Bronchial epithelial cell (primary cell): ENCODE measurements around the gene RADX. TPM values are rescaled to one million over a fixed set of nuclear protein-coding genes. Genes with fewer than 3 reads are reported as not detected.

ENCODE experiments used
- DNase-seq: peaks from one replicate; pipeline ENCODE4 v3.0.0-alpha.2; 2010; ENCODE audit warnings: low read depth
- FAIRE-seq: peaks from 2 replicates; lab custom pipeline; 2011; peaks lifted over from hg19 to GRCh38; lab: Jason Lieb, UNC
- H3K27me3 ChIP-seq: 2 replicates; pipeline ENCODE4 v1.5.1; 2011; ENCODE audit warnings: low read length; ENCODE audit not compliant: control insufficient read depth, insufficient read depth
- H3K36me3 ChIP-seq: 2 replicates; pipeline ENCODE4 v1.5.1; 2011; ENCODE audit warnings: low read length; ENCODE audit not compliant: control insufficient read depth, insufficient read depth
- H3K4me3 ChIP-seq: 2 replicates; pipeline ENCODE4 v1.5.1; 2011; ENCODE audit warnings: mild to moderate bottlenecking, low read depth, low read length, control low read depth
- CTCF ChIP-seq: IDR thresholded peaks from 2 replicates; pipeline ENCODE4 v1.5.1; 2011; ENCODE audit warnings: mild to moderate bottlenecking, moderate library complexity, low read length, control low read depth, inconsistent platforms; ENCODE audit not compliant: insufficient read depth, severe bottlenecking
- total RNA-seq: library from RNA; depleted of rRNA; stranded (reverse); fragments of >200 nt; gene quantifications from 2 replicates; pipeline ENCODE4 v1.2.1, GENCODE V29; 2014

RADX gene
- total RNA-seq, 1 donor from 2014 or later = 2.4 TPM

DNA sequence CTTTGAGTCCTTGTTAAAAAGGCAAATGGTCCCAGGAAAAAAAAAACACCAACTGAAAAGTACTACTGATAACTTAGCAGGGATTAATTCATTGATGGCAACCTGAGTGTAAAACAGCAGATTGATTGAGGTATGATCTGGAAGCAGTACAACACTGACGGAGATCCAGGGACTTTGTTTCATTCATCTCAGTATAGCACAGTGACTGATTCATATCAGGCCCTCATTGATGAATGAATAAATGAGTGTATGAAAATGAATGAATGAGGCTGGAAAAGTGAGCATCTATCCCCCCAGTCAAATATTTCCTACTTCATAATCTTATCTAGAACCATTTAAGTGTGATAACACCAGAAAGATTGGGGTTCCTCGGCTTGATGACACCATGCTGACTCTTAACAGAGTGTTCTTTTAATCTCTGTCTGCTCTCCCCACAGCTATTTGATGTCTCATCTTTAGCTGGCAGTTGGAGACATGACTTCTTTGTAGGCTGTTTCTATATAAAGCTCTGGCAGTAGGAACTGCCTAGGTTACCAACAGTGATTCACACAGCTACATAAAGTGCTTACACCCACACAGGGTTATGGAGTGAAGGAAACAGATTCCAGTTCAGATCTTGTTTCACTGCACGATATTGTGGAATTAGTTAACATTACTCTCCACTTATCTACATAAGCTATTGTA, 96.1 kb downstream of the RADX start:
- no peak overlapping the region for H3K4me3 ChIP-seq
- peak; percentile 60 for FAIRE-seq

GRCh38 chrX:106710771-106711170, 99.0 kb downstream of the RADX start:
- no peak overlapping the region for H3K4me3 ChIP-seq
- DNase-seq (no peak), FAIRE-seq (no peak)
- no peaks in the 10 kb centered on the region for H3K27me3 ChIP-seq
- no peak for TF ChIP-seq CTCF
- no peaks in the 10 kb centered on the region for H3K36me3 ChIP-seq

More for the DNA sequence above, 96.1 kb downstream of the RADX start:
- no peaks in the 10 kb centered on the region for H3K36me3 ChIP-seq
- TF ChIP-seq CTCF = no peak
- H3K27me3 ChIP-seq = no peaks in the 10 kb centered on the region
- peak; percentile 95 for DNase-seq

DNA sequence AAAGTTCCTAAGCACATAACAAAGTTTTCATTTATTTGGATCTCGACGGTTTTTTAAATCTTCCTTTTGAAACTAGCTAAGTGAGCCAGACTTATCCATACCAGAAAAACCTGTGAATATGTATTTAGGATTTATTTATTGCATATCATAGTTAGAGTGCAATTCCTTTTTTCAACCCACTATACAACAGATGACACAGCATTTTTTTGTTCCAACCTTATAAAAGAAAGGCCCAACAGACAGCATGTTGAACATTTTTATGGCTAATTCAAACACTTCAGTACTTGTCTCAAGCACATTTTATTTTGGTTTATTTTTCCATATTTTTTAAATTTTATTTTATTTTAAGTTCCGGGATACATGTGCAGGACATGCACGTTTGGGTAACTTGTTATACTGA, 99.6 kb downstream of the RADX start:
- H3K4me3 ChIP-seq = no peak overlapping the region
- FAIRE-seq = no peak
- TF ChIP-seq CTCF = no peak
- H3K36me3 ChIP-seq = no peaks in the 10 kb centered on the region
- no peaks in the 10 kb centered on the region for H3K27me3 ChIP-seq
- DNase-seq = no peak

GRCh38 chrX:106716004-106716403, 104.2 kb downstream of the RADX start:
- no peaks in the 10 kb centered on the region for H3K36me3 ChIP-seq
- TF ChIP-seq CTCF = no peak
- FAIRE-seq = no peak
- no peak for DNase-seq
- H3K27me3 ChIP-seq = no peaks in the 10 kb centered on the region
- H3K4me3 ChIP-seq = no peak overlapping the region

DNA sequence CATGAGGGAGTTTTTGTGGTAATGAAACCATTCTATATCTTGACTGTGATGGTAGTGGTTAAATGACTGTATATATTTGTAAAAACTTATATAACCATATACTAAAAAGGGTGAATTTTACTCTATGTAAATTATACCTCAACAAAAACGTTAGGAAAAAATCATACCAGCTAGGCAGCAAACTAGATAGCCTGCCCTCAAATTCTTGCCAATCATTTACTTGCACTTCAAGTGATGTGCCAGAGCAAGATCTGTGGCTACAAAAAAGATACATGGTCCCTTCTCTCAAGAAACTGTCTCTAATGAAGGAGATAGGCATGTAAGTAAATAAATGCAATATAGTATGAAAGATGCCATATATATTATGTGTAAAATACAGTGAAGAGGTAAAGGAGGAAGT, 104.7 kb downstream of the RADX start:
- FAIRE-seq = no peak

More for the DNA sequence above, 104.7 kb downstream of the RADX start:
- Histone ChIP-seq H3K36me3 (no peaks in the 10 kb centered on the region), H3K4me3 (no peak overlapping the region), H3K27me3 (no peaks in the 10 kb centered on the region)
- no peak for DNase-seq
- TF ChIP-seq CTCF = no peak
